ENCODE results near the gene CLEC16A. TPM values are rescaled to one million over a fixed set of nuclear protein-coding genes. Genes with fewer than 3 reads are reported as not detected.

The CLEC16A gene
- total and polyA plus RNA-seq, 9 of the 15 experiments (the other 6 are each of a cell fraction or from before 2014, with no cell fraction given), result 1.00 to 22.3 (median 10.0) TPM

- H3K27ac ChIP-seq (ENCODE audit: extremely low read depth, low read depth, low read length), result peak overlapping the region; percentile 72; the same call in 1 of the 3 replicates
- H2AFZ ChIP-seq (ENCODE audit: low read depth, low read length), result no peak overlapping the region
- H3K36me3 ChIP-seq (ENCODE audit: control insufficient read depth, insufficient read depth, low read length), result peaks cover 30% of the 10 kb centered on the region; the same call in 2 of the 3 replicates
- FAIRE-seq (no peak), DNase-seq (ENCODE audit: extremely low read depth in 1 of 4, low spot score in 3 of 4) (no peak), ATAC-seq (no peak)
- H4K20me1 ChIP-seq (replicated peaks; ENCODE audit: control insufficient read depth, insufficient read depth, low read length), result no peaks in the 10 kb centered on the region
- ChIA-PET POLR2A (interaction anchor here (1.3 to 1.8 kb wide), 2 partner anchors 8 to 10 kb away, joined by 7 to 10 read pairs; no protein-coding TSS in a partner anchor), CTCF (ENCODE audit: low intra/inter-chr PET ratio) (no interaction called here)
- no peaks in the 10 kb centered on the region for H3K79me2 ChIP-seq (ENCODE audit: control insufficient read depth, insufficient read depth, low read length)
- no peaks in the 10 kb centered on the region for H3K9me3 ChIP-seq (replicated peaks; ENCODE audit: control insufficient read depth, insufficient read depth, low read depth, low read length)
- no peak overlapping the region for H3K9ac ChIP-seq (ENCODE audit: insufficient read depth in 1 of 2, low read depth in 2 of 2, low read length in 2 of 2)
- no peaks in the 10 kb centered on the region for H3K9me1 ChIP-seq (ENCODE audit: control insufficient read depth, insufficient read depth, low read length)
- TF ChIP-seq ZC3H8 (IDR thresholded peaks at IDR 0.05) (no peak), ZNF121 (CRISPR knock-in tag; conservative IDR thresholded peaks at IDR 0.05) (0 out of 2 replicates have a peak, but pooled peaks have one; percentile 12), XRCC3 (IDR thresholded peaks at IDR 0.05) (no peak)
- peaks cover 45 to 58% of the 10 kb centered on the region in 2 experiments for H3K4me1 ChIP-seq (replicated peaks in 1 of 2; ENCODE audit: control insufficient read depth in 2 of 2, insufficient read depth in 2 of 2, low read length in 2 of 2)
- H3K4me2 ChIP-seq (ENCODE audit: insufficient read depth, low read length), result no peak overlapping the region
- intact Hi-C loops (cut with micrococcal nuclease), result loop anchor here (2.0 to 5.0 kb wide), 2 partner anchors 23 to 75 kb away; no protein-coding TSS in a partner anchor
- in situ Hi-C loops (cut with MboI), result no loop called here
- no peak overlapping the region for H3K4me3 ChIP-seq
- no TSS peak for BruUV-seq (replicated peaks)
- 75% methylated on average over 7 of the region's 7 CpGs for WGBS (ENCODE audit: insufficient coverage, low coverage, missing lambda C conversion rate)
- no peaks in the 10 kb centered on the region for H3K27me3 ChIP-seq (ENCODE audit: control insufficient read depth in 2 of 2, insufficient read depth in 2 of 2, low read length in 2 of 2)
These were observed 183.3 kb downstream of the CLEC16A start for GRCh38 chr16:11127610-11128195.

Measured in K562 (cell line).